Tongue (tissue), 2 donors: ENCODE data around the gene TECTA. TPM values are rescaled to one million over a fixed set of nuclear protein-coding genes. Genes with fewer than 3 reads are reported as not detected.
"Not testable (repeated sequence)": the region's sequence is repeated elsewhere in the genome, so short reads cannot be mapped to it uniquely, and the experiment has no call there.

Source experiments
- DNase-seq: peaks from one replicate; pipeline ENCODE4 v3.0.0-alpha.2; 2015
- total RNA-seq: library from RNA; depleted of rRNA; stranded (reverse); fragments of >200 nt; gene quantifications from one replicate; pipeline ENCODE4 v1.2.3, GENCODE V29; 2014

TECTA gene
- total RNA-seq, 1 donor from 2014 or later: 2.1 TPM

DNA sequence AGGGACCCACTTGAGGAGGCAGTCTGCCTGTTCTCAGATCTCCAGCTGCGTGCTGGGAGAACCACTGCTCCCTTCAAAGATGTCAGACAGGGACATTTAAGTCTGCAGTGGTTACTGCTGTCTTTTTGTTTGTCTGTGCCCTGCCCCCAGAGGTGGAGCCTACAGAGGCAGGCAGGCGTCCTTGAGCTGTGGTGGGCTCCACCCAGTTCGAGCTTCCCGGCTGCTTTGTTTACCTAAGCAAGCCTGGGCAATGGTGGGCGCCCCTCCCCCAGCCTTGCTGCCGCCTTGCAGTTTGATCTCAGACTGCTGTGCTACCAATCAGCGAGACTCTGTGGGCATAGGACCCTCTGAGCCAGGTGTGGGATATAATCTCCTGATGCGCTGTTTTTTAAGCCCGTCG is 76.6 kb downstream of the TECTA start:
- not testable (repeated sequence) for DNase-seq

DNA sequence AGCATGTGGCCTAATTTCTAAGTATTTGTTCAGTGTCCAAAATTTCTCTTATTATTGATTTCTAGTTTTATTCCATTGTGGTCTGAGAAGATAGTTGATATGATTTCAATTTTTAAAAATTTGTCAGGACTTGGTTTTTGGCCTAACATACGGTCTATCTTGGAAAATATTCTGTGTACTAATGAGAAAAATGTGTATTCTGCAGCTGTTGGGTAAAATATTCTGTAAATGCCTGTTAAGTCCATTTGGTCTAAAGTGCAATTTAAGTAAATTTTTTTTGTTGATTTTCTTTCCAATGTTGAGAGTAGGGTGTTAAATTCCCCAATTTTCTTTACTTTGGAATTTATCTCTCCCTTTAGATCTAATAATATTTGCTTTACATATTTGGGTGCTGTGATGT is 78.3 kb downstream of the TECTA start:
- no peak for DNase-seq

DNA sequence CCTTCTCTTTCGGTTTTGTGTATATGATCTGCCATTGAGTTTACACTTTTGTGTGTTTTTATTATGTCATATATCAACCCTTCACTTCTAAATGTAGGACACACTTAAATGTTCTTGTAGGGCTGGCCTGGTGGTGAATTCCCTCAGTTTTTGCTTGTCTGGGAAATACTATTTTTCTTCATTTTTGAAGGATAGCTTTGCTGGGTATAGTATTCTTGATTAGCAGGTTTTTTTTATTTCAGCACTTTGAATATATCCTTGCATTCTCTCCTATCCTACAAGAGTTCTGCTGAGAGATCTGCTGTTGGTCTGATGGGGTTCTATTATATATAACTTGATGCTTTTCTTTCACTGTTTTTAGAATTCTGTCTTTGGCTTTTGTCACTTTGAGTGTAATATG is 79.1 kb downstream of the TECTA start:
- no peak for DNase-seq

DNA sequence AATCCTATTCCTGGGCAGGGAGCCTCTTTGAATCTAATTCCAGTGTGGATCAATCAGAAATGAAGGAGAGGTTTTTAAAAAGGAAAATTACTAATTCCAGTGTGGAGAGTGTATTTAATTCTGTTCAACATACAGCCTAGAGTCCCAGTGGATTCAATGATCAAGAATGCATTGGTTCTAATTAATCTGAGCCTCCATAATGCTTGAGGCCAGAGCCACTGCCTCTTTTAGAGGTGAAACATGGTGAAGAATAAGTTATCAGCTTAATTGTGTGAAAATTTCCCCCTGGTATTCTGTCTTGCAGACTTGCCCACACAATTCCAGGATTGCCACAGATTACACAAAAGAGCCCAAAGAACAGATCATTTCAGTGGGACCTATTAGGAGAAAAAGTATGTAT is 87.7 kb downstream of the TECTA start:
- no peak for DNase-seq

DNA sequence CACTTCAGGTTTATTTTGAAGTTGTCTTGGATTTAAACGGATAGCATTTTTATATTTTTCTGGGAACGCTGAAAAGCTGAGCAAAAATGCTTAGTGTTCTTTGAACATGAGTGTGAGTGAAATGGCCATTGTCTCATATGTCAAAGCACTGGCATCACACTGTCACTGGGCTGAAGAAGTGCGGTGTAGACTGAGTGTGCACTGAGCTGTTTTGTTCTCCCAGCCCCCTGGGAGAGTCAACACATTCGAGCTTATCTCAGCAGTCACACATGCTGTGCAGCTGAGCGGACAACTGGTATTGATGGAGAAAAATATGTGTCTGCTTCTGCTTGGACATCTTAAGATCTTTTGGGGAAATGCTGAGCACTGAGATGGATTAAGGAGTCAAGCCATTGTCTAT is 90.8 kb downstream of the TECTA start:
- DNase-seq: peak; percentile 37

DNA sequence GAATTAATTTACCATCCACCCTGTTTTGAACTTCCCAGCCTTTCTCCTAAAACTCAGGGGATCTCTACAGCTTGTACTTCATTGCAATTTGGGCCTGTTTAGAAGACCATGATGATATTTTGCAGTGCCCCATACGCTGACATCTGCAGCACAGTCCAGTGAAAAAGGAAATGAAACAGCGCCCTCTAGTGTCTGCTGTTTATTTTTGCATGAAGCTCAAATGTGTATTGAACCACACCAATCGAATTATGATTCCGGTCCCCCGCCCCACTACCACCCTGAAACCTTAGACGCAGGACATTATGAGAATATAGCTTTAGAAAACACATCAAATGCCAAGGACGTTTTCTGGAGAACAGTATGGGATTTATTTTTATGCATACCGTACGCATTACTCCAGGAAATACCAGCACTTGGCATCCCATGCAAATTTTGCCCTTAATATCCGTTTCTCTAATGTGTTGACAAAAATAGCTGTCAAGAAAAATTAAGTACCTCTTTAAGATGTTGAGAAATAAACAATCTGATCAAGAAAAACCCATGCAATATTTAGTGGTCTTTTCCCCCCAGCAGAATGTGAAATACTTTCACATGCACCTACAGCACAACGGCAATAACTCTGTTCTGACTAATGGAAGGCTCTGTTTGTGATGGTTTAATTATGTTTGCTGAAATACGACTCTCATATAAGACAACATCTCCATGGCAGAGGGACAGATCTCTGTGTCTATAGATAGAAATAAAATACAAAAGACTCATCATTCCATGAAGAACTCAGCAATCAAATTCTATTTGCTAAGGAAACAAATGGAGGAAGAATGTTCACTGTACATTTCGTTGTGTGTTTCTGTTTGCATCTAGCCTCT is 93.9 kb downstream of the TECTA start:
- DNase-seq: peak; percentile 92

DNA sequence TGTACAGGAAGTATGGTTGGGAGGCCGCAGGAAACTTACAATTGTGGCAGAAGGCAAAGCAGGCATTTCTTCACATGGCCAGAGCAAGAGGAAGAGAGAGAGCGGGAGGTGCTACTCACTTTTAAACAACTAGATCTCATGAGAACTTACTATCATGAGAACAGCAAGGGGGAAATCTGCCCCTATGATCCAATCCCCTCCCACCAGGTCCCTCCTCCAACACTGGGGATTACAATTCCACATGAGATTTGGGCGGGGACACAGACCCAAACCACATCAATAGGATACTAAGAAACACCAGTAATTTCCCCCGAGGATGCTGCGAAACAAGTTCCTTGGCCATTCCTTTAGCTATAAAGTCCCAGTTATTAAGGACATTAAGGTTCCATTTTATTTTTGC is 97.4 kb downstream of the TECTA start:
- DNase-seq: no peak

DNA sequence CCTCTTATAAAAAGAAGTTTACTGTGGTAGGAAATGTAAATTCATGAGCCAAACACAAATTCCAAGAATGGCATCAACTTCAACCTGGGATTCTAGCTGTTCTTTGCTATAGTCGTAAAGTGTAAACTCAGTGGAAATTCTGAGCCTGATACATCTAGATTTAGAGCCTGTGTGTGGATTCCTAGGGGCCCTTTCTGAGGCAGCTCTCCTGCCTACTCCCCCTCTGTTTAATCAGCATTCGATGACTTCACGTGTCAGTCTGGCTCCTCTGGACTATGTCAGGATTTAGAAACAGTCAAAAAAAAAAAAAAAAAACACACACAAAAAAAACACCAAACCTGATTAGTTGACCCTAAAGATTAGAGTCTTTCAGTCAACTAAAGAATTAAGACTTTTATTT is 98.5 kb downstream of the TECTA start:
- peak; percentile 46 for DNase-seq

DNA sequence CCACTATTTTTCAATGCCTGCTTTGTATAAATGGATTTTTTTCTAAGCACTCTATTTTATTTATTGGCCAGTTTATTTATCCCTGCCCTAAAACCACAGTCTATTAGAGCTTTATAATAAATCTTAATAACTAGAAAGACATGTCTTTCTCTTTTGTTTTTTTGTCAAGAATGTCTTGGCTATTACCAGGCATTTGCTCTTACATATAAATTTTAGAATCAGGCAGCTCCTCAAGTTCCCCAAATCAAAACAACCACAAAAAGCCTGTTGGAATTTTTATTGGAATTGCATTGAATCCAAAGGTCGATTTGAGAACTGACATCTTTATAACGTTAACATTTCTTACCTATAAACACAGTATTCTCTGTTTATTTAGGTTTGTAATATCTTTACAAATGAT is 105.8 kb downstream of the TECTA start:
- no peak for DNase-seq

DNA sequence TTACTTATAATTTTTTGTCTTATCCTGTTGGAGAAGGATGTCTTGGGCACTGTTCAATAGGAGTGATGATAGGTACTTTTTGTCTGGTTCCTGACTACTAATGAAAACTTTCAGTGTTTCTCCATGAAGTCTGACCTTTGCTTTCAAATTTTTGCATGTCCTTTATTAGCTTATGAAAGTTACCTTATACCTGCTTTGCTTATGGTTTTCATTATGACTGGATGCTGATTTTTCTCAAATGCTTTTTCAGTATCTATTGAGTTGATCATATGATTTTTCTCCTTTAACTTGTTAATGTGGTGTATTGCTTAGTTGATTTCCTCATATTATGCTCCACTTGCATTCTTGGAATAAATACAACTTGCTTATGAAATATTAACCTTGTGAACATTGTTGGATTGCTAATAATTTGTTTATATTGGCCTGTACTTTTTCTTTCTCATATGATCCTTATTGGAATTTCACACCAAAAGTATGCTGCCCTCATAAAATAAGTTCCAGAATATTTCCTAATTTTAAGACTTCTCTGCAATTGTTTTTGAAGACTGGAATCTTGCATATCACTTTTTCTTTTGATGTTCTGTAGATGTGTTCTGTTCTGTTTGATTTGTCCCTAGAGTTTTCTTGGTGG is 106.6 kb downstream of the TECTA start:
- no peak for DNase-seq

DNA sequence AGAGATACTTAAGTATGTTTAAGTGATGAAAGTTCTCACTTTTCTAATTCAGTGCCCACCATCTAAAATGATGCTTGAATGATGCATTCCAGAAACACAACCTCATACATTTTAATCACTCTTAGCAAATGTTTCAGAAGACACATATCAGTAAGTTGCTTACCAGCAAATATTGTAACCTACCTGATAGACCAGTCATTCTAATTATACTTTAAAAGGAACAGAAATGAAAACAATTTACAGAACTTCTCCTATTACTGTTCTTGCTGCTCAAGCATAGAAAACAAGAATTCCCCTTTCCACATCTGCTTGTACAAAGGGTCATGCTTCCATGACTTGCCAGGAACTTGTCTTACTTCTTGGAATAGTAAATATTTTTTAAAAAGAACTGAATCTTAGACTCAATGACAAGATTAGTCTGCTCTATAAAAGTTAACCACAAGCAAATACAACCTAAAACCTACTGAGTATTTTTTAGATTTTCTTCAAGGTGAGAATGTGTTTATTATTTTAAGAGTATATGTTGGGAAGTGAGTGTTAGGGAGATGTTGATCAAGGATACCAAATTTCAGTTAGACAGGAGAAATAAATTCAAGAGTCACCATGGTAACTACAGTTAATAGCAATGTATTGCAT is 109.5 kb downstream of the TECTA start:
- peak; percentile 32 for DNase-seq

DNA sequence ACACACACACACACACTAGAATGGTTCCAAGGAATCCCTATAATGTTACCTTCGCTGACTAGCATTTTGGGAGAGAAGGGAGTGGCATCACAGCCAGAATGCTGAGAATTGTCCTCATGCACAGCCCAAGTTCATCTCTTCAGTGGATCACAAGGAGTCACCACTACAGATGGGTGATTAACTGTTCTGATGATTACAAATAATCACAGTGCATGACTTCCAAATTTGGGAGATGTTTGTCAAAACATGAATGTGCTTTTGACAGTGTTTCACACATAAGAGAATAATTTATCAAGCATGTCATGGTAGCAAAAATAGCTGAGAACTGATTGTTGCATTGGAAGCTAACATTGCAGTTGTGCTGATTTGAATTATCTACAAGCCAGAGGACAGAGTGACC is 110.6 kb downstream of the TECTA start:
- DNase-seq: no peak

DNA sequence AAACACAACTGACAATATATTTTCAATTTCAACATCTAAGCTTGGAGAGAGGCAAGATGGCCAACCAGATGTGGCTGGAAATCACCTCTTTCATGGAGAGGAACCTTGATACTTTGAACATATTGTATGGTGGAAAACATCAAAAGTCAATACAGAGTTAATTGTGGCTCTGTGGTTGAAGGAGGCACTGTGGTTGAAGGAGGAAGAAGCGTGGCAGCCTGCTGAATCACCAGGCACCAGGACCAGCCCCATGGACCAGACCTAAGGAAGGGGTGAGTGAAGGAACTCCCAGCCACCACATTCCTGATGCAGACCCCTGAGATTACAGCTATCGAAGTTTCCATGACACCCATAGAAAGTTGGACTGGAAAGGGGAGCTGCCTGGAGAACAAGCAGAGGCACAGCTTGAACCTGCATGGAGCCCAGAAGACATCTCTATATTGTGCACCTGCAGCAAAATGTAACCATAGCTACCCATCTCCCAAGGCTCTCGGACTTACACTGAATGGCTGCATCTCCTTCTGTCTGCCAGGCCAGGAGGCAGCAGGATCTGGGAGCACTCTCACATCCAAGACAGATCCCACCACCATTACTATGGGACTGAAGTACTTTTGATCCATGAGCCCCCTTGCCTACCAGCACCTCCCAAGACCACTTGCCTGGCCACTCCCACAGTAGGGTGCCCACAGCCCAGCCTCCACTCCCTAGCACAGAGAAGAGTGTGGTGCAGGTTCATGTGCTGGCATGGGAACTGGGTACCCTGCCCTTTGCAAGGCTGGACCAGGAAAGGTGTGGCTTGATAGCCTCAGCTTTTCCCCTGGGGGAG is 111.7 kb downstream of the TECTA start:
- no peak for DNase-seq

DNA sequence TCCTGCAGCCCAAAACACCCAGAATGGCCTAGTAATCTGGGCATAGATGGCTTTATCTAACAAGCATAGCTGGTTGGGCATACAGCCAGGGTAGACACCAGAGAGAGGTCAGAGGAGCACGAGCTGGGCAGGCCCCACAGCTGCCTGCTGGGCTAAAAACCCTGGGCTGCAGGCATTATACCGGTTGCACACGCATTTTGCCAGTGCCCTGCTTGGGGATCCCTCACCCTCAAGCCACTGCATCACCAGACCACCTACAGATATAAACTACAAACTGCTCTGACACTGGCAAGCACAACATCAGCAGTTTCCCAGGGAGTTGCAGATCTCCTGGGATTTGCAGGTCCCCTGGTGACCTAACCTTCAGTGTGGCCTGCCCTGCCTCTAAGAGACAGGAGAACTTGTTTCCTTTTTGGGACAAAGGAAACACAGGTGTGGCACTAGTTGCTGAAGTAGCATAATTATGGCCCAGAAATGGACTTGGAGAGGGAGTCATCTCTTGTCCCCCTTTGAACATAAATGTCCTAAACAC is 112.4 kb downstream of the TECTA start:
- DNase-seq: no peak

DNA sequence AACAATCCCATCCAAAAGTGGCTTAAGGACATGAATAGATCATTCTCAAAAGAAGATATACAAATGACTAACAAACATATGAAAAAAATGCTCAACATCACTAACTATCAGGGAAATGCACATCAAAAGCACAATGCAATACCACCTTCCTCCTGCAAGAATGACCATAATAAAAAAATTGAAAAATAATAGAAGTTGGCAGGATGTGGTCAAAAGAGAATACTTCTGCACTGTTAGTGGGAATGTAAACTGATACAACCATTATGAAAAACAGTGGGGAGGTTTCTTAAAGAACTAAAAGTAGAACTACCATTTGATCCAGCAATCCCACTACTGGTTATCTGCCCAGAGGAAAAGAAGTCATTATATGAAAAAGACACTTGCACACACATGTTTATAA is 113.8 kb downstream of the TECTA start:
- no peak for DNase-seq

DNA sequence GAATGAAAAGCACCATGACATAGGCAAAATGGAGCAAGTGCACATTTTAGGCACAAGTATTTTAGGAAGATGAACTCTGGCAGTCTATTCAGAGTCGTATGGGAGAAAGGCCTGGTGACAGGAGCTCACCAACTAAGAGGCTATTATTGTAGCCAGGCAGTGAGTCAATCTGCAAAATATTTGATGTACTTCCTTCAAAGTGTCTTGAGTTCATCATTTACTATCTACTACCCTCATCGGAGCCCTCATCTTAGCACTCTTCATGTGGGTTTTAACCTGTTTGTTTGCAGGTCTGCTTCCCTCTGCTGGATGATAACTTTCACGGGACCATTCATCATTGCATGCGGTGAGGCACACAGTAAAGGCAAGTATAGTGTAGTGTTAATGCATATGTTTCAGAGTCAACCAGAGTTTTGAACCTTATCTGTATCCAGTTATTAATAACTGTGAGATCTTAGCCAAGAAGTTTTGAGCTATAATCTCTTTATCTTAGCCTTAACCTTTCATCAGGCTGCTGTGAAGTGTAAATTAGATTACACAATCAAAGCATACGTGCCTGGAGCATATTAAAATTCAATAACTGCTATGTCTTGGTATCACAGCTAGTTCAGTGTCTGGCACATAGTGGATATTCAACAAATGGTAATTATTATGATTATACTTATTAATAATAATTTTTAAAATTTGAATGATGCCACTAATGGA is 120.6 kb downstream of the TECTA start:
- DNase-seq: no peak

DNA sequence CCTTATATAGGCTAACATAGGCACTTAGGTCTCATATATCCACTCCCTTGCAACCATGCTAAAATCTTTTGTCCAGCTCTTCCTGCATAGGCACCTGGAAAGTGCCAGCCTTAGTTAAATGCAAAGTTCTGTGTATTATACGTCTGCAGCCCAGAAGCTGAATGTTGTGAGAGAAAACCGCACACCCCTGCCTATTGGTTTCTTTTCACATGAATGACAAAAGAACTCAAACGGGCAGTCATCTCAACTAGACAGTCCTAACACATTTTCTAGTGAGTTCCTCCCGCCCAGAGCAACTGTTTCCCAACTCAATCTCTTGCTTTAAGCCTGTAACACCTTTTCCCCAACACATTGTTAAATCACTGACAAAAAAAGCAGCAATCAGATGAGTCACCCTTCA is 122.1 kb downstream of the TECTA start:
- DNase-seq: no peak

DNA sequence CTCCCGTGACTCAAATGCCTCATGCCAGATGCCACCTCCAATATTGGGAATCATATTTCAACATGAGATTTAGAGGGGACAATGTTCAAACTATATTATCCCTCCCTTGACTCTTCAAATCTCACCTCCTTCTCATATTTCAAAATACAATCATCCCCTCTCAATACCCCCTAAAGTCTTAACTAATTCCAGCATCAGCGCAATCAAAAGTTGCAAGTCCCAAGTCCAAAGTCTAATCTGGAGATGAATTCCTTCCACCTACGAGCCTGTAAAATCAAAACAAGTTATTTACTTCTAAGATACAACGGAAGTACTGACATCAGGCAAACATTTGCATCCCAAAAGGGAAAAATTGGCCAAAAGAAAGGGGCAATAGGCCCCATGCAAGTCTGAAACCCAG is 124.3 kb downstream of the TECTA start:
- DNase-seq: no peak

DNA sequence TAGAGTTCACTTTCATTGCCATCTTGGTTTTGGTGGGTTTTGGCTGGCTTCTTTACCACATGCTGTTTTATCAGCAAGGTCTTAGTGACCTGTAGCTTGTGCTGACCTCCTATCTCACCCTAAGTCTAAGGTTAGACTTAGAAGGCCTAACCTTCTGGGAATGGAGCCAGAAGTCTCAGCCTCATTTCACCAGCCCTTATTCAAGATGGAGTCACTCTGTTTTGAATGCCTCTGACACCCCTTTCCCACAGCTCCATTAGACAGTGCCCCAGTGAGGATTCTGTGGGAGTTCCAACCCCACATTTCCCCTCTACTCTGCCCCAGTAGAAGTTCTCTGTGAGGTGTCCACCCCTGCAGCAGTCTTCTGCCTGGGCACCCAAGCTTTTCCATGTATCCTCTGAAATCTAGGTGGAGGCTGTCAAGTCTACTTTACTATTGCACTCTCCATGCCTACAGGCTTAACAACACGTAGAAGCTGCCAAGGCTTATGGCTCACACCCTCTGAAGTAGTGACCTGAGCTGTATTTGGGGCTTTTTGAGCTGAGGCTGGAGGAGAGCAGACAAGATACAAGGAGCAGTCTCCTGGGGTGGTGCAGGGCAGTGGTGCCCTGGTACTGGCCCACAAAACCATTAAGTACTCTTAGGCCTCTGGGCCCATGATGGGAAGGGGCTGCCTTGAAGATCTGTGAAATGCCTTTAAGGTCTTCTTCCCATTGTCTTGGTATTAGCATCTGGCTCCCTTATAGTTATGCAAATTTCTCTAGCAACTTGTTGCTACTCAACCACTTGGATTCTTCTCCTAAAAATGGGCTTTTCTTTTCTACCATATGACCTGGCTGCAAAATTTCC is 125.6 kb downstream of the TECTA start:
- DNase-seq: no peak

DNA sequence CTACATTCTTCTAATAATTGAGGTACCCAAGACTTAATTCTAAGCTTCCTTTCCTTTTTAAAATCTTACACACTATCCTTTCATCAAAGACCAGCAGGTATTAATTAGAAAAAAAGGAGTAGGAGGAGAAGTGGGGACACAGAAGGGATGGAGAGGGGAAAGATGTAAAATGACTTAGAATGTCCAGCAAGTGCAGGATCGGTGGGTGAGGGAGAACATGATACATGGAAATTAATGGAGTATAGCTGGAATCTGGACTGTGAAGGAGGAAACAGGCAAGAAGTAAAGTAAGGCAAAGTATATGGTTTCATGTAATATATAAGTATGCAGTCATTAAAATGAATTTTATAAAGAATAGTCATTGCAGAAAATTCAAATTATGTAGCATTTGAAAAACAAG is 127.8 kb downstream of the TECTA start:
- DNase-seq: no peak
